Embryonic facial prominence (tissue), 1 donor: ENCODE data around the gene LTB4R.
"Not testable (repeated sequence)": the region's sequence is repeated elsewhere in the genome, so short reads cannot be mapped to it uniquely, and the experiment has no call there.

ENCODE experiments used
- DNase-seq: peaks from one replicate; pipeline ENCODE4 v3.0.0-alpha.2; 2016; ENCODE audit errors: extremely low spot score

Gene LTB4R

GRCh38 chr14:24343795-24344660 is 32.7 kb downstream of the LTB4R start:
- DNase-seq = no peak

GRCh38 chr14:24347134-24347533 is 35.8 kb downstream of the LTB4R start:
- no peak for DNase-seq

GRCh38 chr14:24348186-24348585 is 36.9 kb downstream of the LTB4R start:
- DNase-seq = no peak

- DNase-seq = no peak
Measured at GRCh38 chr14:24349742-24350141, 38.4 kb downstream of the LTB4R start.

GRCh38 chr14:24351517-24351916 is 40.2 kb downstream of the LTB4R start:
- DNase-seq = no peak

- DNase-seq = no peak
Measured at GRCh38 chr14:24353559-24354481, 42.5 kb downstream of the LTB4R start.

GRCh38 chr14:24354482-24354825 is 43.2 kb downstream of the LTB4R start:
- not testable (repeated sequence) for DNase-seq

GRCh38 chr14:24355009-24355408 is 43.7 kb downstream of the LTB4R start:
- DNase-seq = no peak

GRCh38 chr14:24356208-24356607 is 44.9 kb downstream of the LTB4R start:
- DNase-seq = no peak

- DNase-seq = no peak
Measured at GRCh38 chr14:24360281-24360680, 49.0 kb downstream of the LTB4R start.

GRCh38 chr14:24361326-24361725 is 50.0 kb downstream of the LTB4R start:
- DNase-seq = no peak

GRCh38 chr14:24362241-24362960 is 51.1 kb downstream of the LTB4R start:
- DNase-seq = no peak

- DNase-seq = no peak
Measured at GRCh38 chr14:24363401-24363800, 52.1 kb downstream of the LTB4R start.

- no peak for DNase-seq
Measured at GRCh38 chr14:24364841-24365240, 53.5 kb downstream of the LTB4R start.

GRCh38 chr14:24365600-24366412 is 54.5 kb downstream of the LTB4R start:
- peak; percentile 71 for DNase-seq

GRCh38 chr14:24366413-24366720 is 55.1 kb downstream of the LTB4R start:
- DNase-seq = peak; percentile 78

GRCh38 chr14:24366721-24367513 is 55.6 kb downstream of the LTB4R start:
- DNase-seq = peak; percentile 91
